Activated CD8-positive, alpha-beta T cell treated with anti-CD3 and anti-CD28 coated beads for 36 hours (primary cell): ENCODE measurements around the gene ANGEL1. TPM values are rescaled to one million over a fixed set of nuclear protein-coding genes. Genes with fewer than 3 reads are reported as not detected.

Experiments
- ATAC-seq: fragments of 200-7000 bp; cut with Tn5 transposase; one replicate; pipeline ENCODE4 v1.10.0; 2021; ENCODE audit warnings: mild to moderate bottlenecking, moderate library complexity
- CTCF ChIA-PET: fragments of 350-600 bp; sonication (Branson Sonifier 250); formaldehyde crosslinking; loops from one replicate; lab custom pipeline; 2021; ENCODE audit warnings: antibody characterized with exemption; lab: Charles Lee
- POLR2A ChIA-PET: fragments of 350-600 bp; sonication (Branson Sonifier 250); formaldehyde crosslinking; loops from one replicate; lab custom pipeline; 2021; ENCODE audit warnings: antibody characterized with exemption; lab: Charles Lee
- DNase-seq: peaks from one replicate; pipeline ENCODE4 v3.0.0-alpha.2; 2020
- H3K27ac Mint-ChIP-seq: one replicate; pipeline ENCODE4 v1.8.0; 2021; ENCODE audit warnings: mild to moderate bottlenecking, mixed read lengths
- H3K27me3 Mint-ChIP-seq: one replicate; pipeline ENCODE4 v1.8.0; 2021; ENCODE audit warnings: mixed read lengths
- H3K36me3 Mint-ChIP-seq: one replicate; pipeline ENCODE4 v1.8.0; 2021; ENCODE audit warnings: low read depth, mixed read lengths
- H3K4me1 Mint-ChIP-seq: one replicate; pipeline ENCODE4 v1.8.0; 2021; ENCODE audit warnings: low read depth, mixed read lengths
- H3K4me3 Mint-ChIP-seq: one replicate; pipeline ENCODE4 v1.8.0; 2021; ENCODE audit warnings: mild to moderate bottlenecking, moderate library complexity, mixed read lengths
- H3K9me3 Mint-ChIP-seq: one replicate; pipeline ENCODE4 v1.8.0; 2021; ENCODE audit warnings: mixed read lengths
- intact Hi-C: fragments of 100-400 bp; cut with micrococcal nuclease; formaldehyde crosslinking; loops from one replicate; pipeline ENCODE4 v1.10.0; 2022
- total RNA-seq, 2 experiments: library from RNA; stranded (reverse); gene quantifications; one replicate each; pipeline ENCODE4 v1.2.3, GENCODE V29; 2021
- TF ChIP-seq, protein P1 (sequence below): fragments of 200-600 bp; IDR thresholded peaks from one replicate; pipeline ENCODE4 v1.8.0; 2022; ENCODE audit warnings: antibody characterized with exemption, mild to moderate bottlenecking

Gene ANGEL1
- total RNA-seq, 2 experiments from 2014 or later, result 16.5 to 21.5 TPM

DNA sequence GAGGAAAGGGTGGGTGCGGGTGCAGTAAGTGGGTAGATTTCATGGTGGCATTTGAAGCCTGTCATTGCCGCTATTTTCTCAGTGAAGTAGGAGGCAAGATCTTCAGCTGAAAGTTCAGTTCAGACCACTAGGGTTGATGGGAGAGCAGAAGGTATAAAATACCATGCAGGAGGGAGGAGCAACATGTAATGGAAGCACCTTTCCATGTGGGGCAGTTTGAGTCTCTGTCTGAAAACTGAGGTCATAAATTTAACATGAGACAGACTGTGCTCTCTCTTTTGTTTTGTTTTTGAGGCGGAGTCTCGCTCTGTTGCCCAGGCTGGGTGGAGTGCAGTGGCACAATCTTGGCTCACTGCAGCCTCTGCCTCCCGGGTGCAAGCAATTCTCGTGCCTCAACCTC is 36.2 kb upstream of the ANGEL1 start:
- H3K4me1 Mint-ChIP-seq, result peaks cover 6% of the 10 kb centered on the region
- no peaks in the 10 kb centered on the region for H3K36me3 Mint-ChIP-seq
- no peak overlapping the region for H3K27ac Mint-ChIP-seq
- no peak overlapping the region for H3K4me3 Mint-ChIP-seq
- ChIA-PET CTCF (interaction anchor here (0.6 to 0.8 kb wide), 3 partner anchors 10 to 221 kb away, joined by 3 read pairs; no protein-coding TSS in a partner anchor), POLR2A (interaction anchor here (0.6 to 0.9 kb wide), 2 partner anchors 40 to 658 kb away, joined by 3 read pairs; no protein-coding TSS in a partner anchor)
- ATAC-seq (no peak), DNase-seq (no peak)
- H3K9me3 Mint-ChIP-seq, result no peaks in the 10 kb centered on the region
- TF ChIP-seq, protein P1, sequence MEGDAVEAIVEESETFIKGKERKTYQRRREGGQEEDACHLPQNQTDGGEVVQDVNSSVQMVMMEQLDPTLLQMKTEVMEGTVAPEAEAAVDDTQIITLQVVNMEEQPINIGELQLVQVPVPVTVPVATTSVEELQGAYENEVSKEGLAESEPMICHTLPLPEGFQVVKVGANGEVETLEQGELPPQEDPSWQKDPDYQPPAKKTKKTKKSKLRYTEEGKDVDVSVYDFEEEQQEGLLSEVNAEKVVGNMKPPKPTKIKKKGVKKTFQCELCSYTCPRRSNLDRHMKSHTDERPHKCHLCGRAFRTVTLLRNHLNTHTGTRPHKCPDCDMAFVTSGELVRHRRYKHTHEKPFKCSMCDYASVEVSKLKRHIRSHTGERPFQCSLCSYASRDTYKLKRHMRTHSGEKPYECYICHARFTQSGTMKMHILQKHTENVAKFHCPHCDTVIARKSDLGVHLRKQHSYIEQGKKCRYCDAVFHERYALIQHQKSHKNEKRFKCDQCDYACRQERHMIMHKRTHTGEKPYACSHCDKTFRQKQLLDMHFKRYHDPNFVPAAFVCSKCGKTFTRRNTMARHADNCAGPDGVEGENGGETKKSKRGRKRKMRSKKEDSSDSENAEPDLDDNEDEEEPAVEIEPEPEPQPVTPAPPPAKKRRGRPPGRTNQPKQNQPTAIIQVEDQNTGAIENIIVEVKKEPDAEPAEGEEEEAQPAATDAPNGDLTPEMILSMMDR, result no peak
- H3K27me3 Mint-ChIP-seq, result peaks cover 2% of the 10 kb centered on the region
- intact Hi-C loops, result no loop called here

DNA sequence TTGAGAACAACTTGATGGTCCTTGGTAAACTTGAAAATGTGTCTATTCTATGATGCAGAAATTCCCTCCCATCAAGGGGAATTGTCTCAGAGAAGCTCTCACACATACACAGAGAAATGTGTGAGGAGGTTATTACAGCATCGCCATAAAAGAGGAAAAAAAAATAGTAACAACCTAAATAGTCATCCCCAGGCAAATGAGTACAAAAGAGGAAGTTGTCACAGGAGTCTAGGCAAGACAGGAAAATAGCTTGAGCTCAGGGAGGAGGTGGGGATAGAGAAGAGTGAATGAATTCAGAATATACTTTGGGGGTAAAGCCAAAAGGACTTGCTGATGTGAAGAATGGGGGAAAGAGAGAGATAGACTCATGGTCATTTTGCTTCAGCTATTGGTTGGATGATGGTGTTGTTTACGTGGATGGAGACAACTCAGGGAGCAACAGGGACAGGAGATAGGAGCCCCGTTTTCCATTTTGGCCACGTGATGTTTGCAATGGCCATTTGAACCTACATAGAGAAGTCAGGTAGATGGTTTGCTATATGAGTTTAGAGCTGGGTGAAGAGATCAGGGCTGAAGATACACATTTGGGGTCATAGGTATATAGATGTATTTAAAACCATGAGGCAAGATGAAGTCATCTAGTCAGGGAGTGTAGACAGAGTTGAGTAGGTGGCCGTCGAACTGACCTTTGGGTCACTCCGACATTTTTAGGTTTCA is 33.8 kb upstream of the ANGEL1 start:
- DNase-seq (no peak), ATAC-seq (no peak)
- intact Hi-C loops, result no loop called here
- ChIA-PET CTCF (interaction anchor here (1.1 to 2.1 kb wide), 3 partner anchors 14 to 137 kb away, joined by 3 to 10 read pairs (median 7); no protein-coding TSS in a partner anchor), POLR2A (interaction anchor here (0.6 to 1.7 kb wide), 3 partner anchors 13 to 118 kb away, joined by 3 to 4 read pairs (median 3); no protein-coding TSS in a partner anchor)
- TF ChIP-seq, protein P1, result no peak
- Mint-ChIP-seq H3K9me3 (no peaks in the 10 kb centered on the region), H3K4me3 (no peak overlapping the region), H3K4me1 (peaks cover 6% of the 10 kb centered on the region), H3K27me3 (peaks cover 5% of the 10 kb centered on the region), H3K27ac (no peak overlapping the region), H3K36me3 (no peaks in the 10 kb centered on the region)

DNA sequence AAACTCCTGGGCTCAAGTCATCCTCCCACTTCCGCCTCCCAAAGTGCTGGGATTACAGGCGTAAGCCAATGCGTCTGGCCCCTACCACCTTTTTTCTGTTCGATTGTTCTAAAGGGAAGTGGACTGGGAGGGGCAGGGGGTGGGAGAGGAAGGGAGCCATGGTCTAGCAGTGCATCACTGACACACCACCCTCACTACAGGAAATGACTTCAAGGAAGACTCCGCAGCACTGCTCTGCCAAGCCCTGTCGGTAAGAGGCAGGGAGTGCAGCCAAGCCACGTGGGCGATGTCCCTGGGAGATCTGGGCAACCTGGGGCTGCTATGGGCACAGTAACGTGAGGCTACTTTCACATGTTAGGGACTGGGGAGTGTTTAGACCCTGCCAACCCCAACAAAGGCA is 31.5 kb upstream of the ANGEL1 start:
- ChIA-PET POLR2A (no interaction called here), CTCF (interaction anchor here (1.6 kb wide), 1 partner anchor 32 kb away, joined by 4 read pairs; no protein-coding TSS in a partner anchor)
- TF ChIP-seq, protein P1, result peak; percentile 47
- H3K36me3 Mint-ChIP-seq, result no peaks in the 10 kb centered on the region
- no peaks in the 10 kb centered on the region for H3K9me3 Mint-ChIP-seq
- H3K27ac Mint-ChIP-seq, result peak overlapping the region; percentile 36
- intact Hi-C loops, result no loop called here
- no peak overlapping the region for H3K4me3 Mint-ChIP-seq
- ATAC-seq (peak; percentile 100), DNase-seq (peak; percentile 86)
- H3K27me3 Mint-ChIP-seq, result peaks cover 6% of the 10 kb centered on the region
- peaks cover 6% of the 10 kb centered on the region for H3K4me1 Mint-ChIP-seq

DNA sequence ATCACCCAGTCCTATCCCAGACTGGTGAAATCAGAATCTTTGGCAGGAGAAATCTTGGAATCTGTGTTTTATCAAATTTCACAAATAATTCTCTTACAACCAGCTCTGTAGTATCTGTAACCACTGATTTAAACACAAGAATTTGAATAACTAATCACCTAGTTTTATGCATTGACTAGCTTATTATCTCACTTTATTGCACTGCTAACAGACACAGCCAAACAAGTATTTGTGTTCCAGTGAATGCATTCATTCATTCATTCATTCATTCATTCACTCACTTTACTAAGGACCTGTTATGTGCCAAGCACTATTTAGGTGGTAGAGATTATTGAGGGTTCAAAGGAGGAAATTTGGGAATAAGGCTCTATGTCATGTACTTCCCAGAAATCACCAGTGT is 29.7 kb upstream of the ANGEL1 start:
- ChIA-PET CTCF (no interaction called here), POLR2A (no interaction called here)
- no peak overlapping the region for H3K27ac Mint-ChIP-seq

More for the DNA sequence above, 29.7 kb upstream of the ANGEL1 start:
- ATAC-seq (no peak), DNase-seq (no peak)
- Mint-ChIP-seq H3K9me3 (no peaks in the 10 kb centered on the region), H3K36me3 (no peaks in the 10 kb centered on the region), H3K4me3 (no peak overlapping the region), H3K27me3 (peaks cover 6% of the 10 kb centered on the region), H3K4me1 (peaks cover 6% of the 10 kb centered on the region)
- TF ChIP-seq, protein P1, result no peak
- intact Hi-C loops, result no loop called here
